ENCODE results near the gene RABGAP1L. TPM values are rescaled to one million over a fixed set of nuclear protein-coding genes. Genes with fewer than 3 reads are reported as not detected.

RABGAP1L gene
- total RNA-seq, 2 experiments from 2014 or later = 98.1 to 158 TPM

DNA sequence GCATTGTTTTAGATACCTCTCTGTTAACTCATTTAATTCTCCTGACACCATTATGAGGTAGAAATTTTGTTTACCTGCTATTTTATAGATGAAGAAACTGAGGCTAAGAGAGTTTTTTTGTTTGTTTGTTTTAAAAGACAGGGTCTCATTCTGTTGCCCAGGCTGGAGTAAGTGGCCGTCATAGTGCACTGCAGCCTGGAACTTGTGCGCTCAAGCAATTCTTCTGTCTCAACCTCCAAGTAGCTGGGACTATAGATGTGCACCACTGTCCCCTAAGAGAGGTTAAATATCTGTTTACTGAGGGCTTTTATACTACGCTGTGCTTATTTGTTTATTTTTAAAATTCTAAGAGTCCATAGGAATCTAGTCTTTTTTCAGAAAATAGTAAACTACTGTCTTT, 796.8 kb downstream of the RABGAP1L start:
- H3K79me2 ChIP-seq (ENCODE audit: insufficient read depth, low read depth, low read length) = peaks cover 63% of the 10 kb centered on the region
- ChIA-PET CTCF (ENCODE audit: unreplicated experiment) (no interaction called here), POLR2A (interaction anchor here (1.5 kb wide), 1 partner anchor 10 kb away, joined by 4 read pairs; no protein-coding TSS in a partner anchor)
- no peak for TF ChIP-seq EZH2phosphoT487 (IDR thresholded peaks at IDR 0.05; ENCODE audit: borderline replicate concordance, low read depth, low read length)
- TF ChIP-seq, protein P1, sequence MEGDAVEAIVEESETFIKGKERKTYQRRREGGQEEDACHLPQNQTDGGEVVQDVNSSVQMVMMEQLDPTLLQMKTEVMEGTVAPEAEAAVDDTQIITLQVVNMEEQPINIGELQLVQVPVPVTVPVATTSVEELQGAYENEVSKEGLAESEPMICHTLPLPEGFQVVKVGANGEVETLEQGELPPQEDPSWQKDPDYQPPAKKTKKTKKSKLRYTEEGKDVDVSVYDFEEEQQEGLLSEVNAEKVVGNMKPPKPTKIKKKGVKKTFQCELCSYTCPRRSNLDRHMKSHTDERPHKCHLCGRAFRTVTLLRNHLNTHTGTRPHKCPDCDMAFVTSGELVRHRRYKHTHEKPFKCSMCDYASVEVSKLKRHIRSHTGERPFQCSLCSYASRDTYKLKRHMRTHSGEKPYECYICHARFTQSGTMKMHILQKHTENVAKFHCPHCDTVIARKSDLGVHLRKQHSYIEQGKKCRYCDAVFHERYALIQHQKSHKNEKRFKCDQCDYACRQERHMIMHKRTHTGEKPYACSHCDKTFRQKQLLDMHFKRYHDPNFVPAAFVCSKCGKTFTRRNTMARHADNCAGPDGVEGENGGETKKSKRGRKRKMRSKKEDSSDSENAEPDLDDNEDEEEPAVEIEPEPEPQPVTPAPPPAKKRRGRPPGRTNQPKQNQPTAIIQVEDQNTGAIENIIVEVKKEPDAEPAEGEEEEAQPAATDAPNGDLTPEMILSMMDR (conservative IDR thresholded peaks at IDR 0.05; ENCODE audit: low read length) = 0 out of 2 replicates have a peak, but pooled peaks have one; percentile 6
- H3K36me3 ChIP-seq (ENCODE audit: insufficient read depth, low read length) = peaks cover 50% of the 10 kb centered on the region
- H3K4me3 ChIP-seq (ENCODE audit: low read depth, low read length, poor library complexity, severe bottlenecking) = no peak overlapping the region
- H3K9me3 ChIP-seq (ENCODE audit: low read length) = no peaks in the 10 kb centered on the region
- intact Hi-C loops (cut with micrococcal nuclease; ENCODE audit: unreplicated experiment) = no loop called here
- H3K9me2 ChIP-seq (ENCODE audit: insufficient read depth, low read length) = no peaks in the 10 kb centered on the region
- H3K4me1 ChIP-seq (ENCODE audit: insufficient read depth, low read length, poor library complexity, severe bottlenecking) = peaks cover 72% of the 10 kb centered on the region
- no peaks in the 10 kb centered on the region for H4K20me1 ChIP-seq (ENCODE audit: insufficient read depth, low read length)
- peak overlapping the region; percentile 77 for H3K27ac ChIP-seq (ENCODE audit: low read depth, low read length, poor library complexity, severe bottlenecking)
- H3K4me2 ChIP-seq (ENCODE audit: low read length) = peak overlapping the region; percentile 14; the same call in 1 of the 2 replicates
- DNase-seq (ENCODE audit: low spot score) = peak; percentile 21
- BruUV-seq (replicated peaks) = no TSS peak
- H2AFZ ChIP-seq (ENCODE audit: low read length) = no peak overlapping the region

DNA sequence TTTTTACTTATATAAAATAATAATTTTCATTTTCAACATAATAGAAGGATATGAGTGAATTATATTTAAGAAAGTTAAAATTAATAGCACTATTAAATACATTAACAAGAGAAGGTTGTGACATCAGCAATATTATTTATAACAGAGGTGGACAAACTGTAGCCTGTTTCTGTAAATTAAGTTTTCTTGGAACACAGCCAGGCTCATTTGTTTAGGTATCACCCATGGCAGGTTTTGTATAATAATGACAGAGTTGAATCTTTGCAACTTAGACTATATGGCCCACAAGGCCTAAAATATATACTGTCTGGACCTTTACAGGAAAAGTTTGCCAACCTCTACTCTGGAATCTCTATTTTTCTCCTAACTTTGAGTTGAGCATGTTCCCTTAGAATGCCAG, 797.7 kb downstream of the RABGAP1L start:
- no peaks in the 10 kb centered on the region for H4K20me1 ChIP-seq (ENCODE audit: insufficient read depth, low read length)
- POLR2A ChIA-PET = interaction anchor here (0.7 to 1.5 kb wide), 2 partner anchors 9 to 13 kb away, joined by 4 to 9 read pairs; no protein-coding TSS in a partner anchor
- DNase-seq (ENCODE audit: low spot score) = no peak
- peak overlapping the region; percentile 37 for H3K4me2 ChIP-seq (ENCODE audit: low read length)
- H3K36me3 ChIP-seq (ENCODE audit: insufficient read depth, low read length) = peaks cover 46% of the 10 kb centered on the region
- no peak overlapping the region for H2AFZ ChIP-seq (ENCODE audit: low read length)
- no peaks in the 10 kb centered on the region for H3K9me3 ChIP-seq (ENCODE audit: low read length)
- no peaks in the 10 kb centered on the region for H3K9me2 ChIP-seq (ENCODE audit: insufficient read depth, low read length)
- TF ChIP-seq, protein P1 (conservative IDR thresholded peaks at IDR 0.05; ENCODE audit: low read length) = no peak
- no peak for TF ChIP-seq EZH2phosphoT487 (IDR thresholded peaks at IDR 0.05; ENCODE audit: borderline replicate concordance, low read depth, low read length)
- H3K79me2 ChIP-seq (ENCODE audit: insufficient read depth, low read depth, low read length) = peaks cover 58% of the 10 kb centered on the region
- H3K27ac ChIP-seq (ENCODE audit: low read depth, low read length, poor library complexity, severe bottlenecking) = peak overlapping the region; percentile 9
- H3K4me1 ChIP-seq (ENCODE audit: insufficient read depth, low read length, poor library complexity, severe bottlenecking) = peaks cover 67% of the 10 kb centered on the region
- intact Hi-C loops (cut with micrococcal nuclease; ENCODE audit: unreplicated experiment) = no loop called here
- no TSS peak for BruUV-seq (replicated peaks)
- CTCF ChIA-PET (ENCODE audit: unreplicated experiment) = no interaction called here
- H3K4me3 ChIP-seq (ENCODE audit: low read depth, low read length, poor library complexity, severe bottlenecking) = no peak overlapping the region

DNA sequence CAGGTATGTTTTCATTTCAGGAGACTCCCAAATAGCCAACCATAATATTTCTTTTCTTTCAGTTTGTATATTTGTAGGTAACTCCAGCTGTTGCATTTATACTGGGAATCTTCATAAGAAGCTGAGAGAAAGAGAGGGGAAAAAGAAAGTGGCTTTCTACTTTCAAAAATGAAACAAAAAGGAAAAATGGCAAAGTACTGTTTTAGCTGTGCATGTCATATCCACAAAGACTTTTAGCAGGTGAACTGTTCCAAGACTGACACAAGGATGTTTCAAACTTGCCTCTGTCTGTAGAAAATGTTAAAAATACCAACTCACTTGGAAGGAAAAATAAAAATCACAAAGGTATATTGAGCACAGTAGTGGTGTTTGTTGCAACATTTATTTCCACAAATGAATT, 798.5 kb downstream of the RABGAP1L start:
- no peak for TF ChIP-seq EZH2phosphoT487 (IDR thresholded peaks at IDR 0.05; ENCODE audit: borderline replicate concordance, low read depth, low read length)
- TF ChIP-seq, protein P1 (conservative IDR thresholded peaks at IDR 0.05; ENCODE audit: low read length) = no peak

More for the DNA sequence above, 798.5 kb downstream of the RABGAP1L start:
- Histone ChIP-seq H3K9me3 (ENCODE audit: low read length) (peaks cover 3% of the 10 kb centered on the region; the same call in 1 of the 2 replicates), H3K27ac (ENCODE audit: low read depth, low read length, poor library complexity, severe bottlenecking) (peak overlapping the region; percentile 9), H3K4me1 (ENCODE audit: insufficient read depth, low read length, poor library complexity, severe bottlenecking) (peaks cover 65% of the 10 kb centered on the region), H2AFZ (ENCODE audit: low read length) (no peak overlapping the region), H3K79me2 (ENCODE audit: insufficient read depth, low read depth, low read length) (peaks cover 59% of the 10 kb centered on the region), H3K36me3 (ENCODE audit: insufficient read depth, low read length) (peaks cover 53% of the 10 kb centered on the region), H3K4me3 (ENCODE audit: low read depth, low read length, poor library complexity, severe bottlenecking) (no peak overlapping the region), H3K9me2 (ENCODE audit: insufficient read depth, low read length) (no peaks in the 10 kb centered on the region), H4K20me1 (ENCODE audit: insufficient read depth, low read length) (no peaks in the 10 kb centered on the region), H3K4me2 (ENCODE audit: low read length) (peak overlapping the region; percentile 37)
- POLR2A ChIA-PET = interaction anchor here (0.6 to 1.5 kb wide), 3 partner anchors 8 to 1877 kb away, joined by 3 to 5 read pairs (median 4); no protein-coding TSS in a partner anchor
- CTCF ChIA-PET (ENCODE audit: unreplicated experiment) = no interaction called here
- TSS peak; percentile 52 for BruUV-seq (replicated peaks)
- no peak for DNase-seq (ENCODE audit: low spot score)
- intact Hi-C loops (cut with micrococcal nuclease; ENCODE audit: unreplicated experiment) = no loop called here

Measured in OCI-LY7 (cell line).